IMR-90 (cell line): ENCODE results near the gene BRD3. TPM values are rescaled to one million over a fixed set of nuclear protein-coding genes. Genes with fewer than 3 reads are reported as not detected.

Experiments used
- ATAC-seq: fragments of 200-7000 bp; cut with Tn5 transposase; 2 replicates; pipeline ENCODE4 v1.9.1; 2020; ENCODE audit warnings: low read depth, mild to moderate bottlenecking, moderate library complexity
- BruUV-seq: library from RNA; stranded (reverse); fragments of 400-500 nt; replicated peaks from 2 replicates; lab custom pipeline; 2021; lab: Mats Ljungman, UMichigan
- CTCF ChIA-PET: fragments of 300-600 bp; formaldehyde crosslinking; extraction: SDS; loops from one replicate; lab custom pipeline; 2021; ENCODE audit warnings: antibody characterized with exemption; lab: Yijun Ruan, JAX
- POLR2A ChIA-PET: fragments of 300-600 bp; sonication (Branson Sonifier 250); formaldehyde crosslinking; loops from one replicate; lab custom pipeline; 2022; ENCODE audit warnings: antibody characterized with exemption; ENCODE audit not compliant: unreplicated experiment; lab: Charles Lee
- DNase-seq: peaks from one replicate; pipeline ENCODE4 v3.0.0; 2013
- H2AFZ ChIP-seq: replicated peaks from 2 replicates; pipeline ENCODE3; 2013; ENCODE audit warnings: low read length, mild to moderate bottlenecking; ENCODE audit not compliant: poor library complexity
- H2AK5ac ChIP-seq: 2 replicates; pipeline ENCODE4 v1.6.1; 2013; ENCODE audit warnings: low read depth, low read length, inconsistent platforms
- H2AK9ac ChIP-seq: replicated peaks from 2 replicates; pipeline ENCODE3; 2013; ENCODE audit warnings: mild to moderate bottlenecking, low read depth, low read length, moderate library complexity; ENCODE audit not compliant: poor library complexity
- H2BK120ac ChIP-seq: 2 replicates; pipeline ENCODE4 v1.6.1; 2013; ENCODE audit warnings: low read depth, low read length, inconsistent platforms
- H2BK15ac ChIP-seq: 3 replicates; pipeline ENCODE4 v1.6.1; 2013; ENCODE audit warnings: low read depth, low read length, inconsistent platforms
- H2BK20ac ChIP-seq: 2 replicates; pipeline ENCODE4 v1.6.1; 2013; ENCODE audit warnings: low read depth, mild to moderate bottlenecking, inconsistent platforms, low read length, moderate library complexity
- H2BK5ac ChIP-seq: 2 replicates; pipeline ENCODE4 v1.6.1; 2013; ENCODE audit warnings: mild to moderate bottlenecking, low read depth, low read length, inconsistent platforms; ENCODE audit not compliant: poor library complexity, severe bottlenecking
- H3K14ac ChIP-seq: replicated peaks from 2 replicates; pipeline ENCODE4 v1.6.1; 2013; ENCODE audit warnings: low read depth, low read length, inconsistent platforms
- H3K18ac ChIP-seq: 2 replicates; pipeline ENCODE4 v1.6.1; 2013; ENCODE audit warnings: low read depth, low read length, control low read depth
- H3K23ac ChIP-seq: 2 replicates; pipeline ENCODE4 v1.6.1; 2013; ENCODE audit warnings: low read depth, low read length, inconsistent platforms
- H3K27ac ChIP-seq: 2 replicates; pipeline ENCODE4 v1.5.1; 2013; ENCODE audit warnings: mild to moderate bottlenecking, control low read depth, low read length; ENCODE audit not compliant: insufficient read depth
- H3K27me3 ChIP-seq: 2 replicates; pipeline ENCODE4 v1.6.1; 2013; ENCODE audit warnings: low read length; ENCODE audit not compliant: control insufficient read depth, insufficient read depth
- H3K36me3 ChIP-seq: 2 replicates; pipeline ENCODE4 v1.6.1; 2013; ENCODE audit warnings: low read length, mixed read lengths; ENCODE audit not compliant: control insufficient read depth, insufficient read depth
- H3K4ac ChIP-seq: 2 replicates; pipeline ENCODE4 v1.6.1; 2013; ENCODE audit warnings: low read depth, low read length, inconsistent platforms
- H3K4me1 ChIP-seq: 2 replicates; pipeline ENCODE4 v1.6.1; 2013; ENCODE audit warnings: low read length, mixed read lengths; ENCODE audit not compliant: control insufficient read depth, insufficient read depth
- H3K4me2 ChIP-seq: 2 replicates; pipeline ENCODE4 v1.6.1; 2013; ENCODE audit warnings: low read depth, mild to moderate bottlenecking, control low read depth, low read length, moderate library complexity
- H3K4me3 ChIP-seq: 2 replicates; pipeline ENCODE4 v1.5.1; 2013; ENCODE audit warnings: low read depth, mild to moderate bottlenecking, control low read depth, low read length, moderate library complexity; ENCODE audit not compliant: insufficient read depth
- H3K56ac ChIP-seq: 2 replicates; pipeline ENCODE4 v1.6.1; 2013; ENCODE audit warnings: low read length, inconsistent platforms; ENCODE audit not compliant: insufficient read depth; ENCODE audit errors: extremely low read depth
- H3K79me1 ChIP-seq, 2 experiments: 2 replicates each; pipeline ENCODE4 v1.6.1; 2013; ENCODE audit warnings: low read length in 2 of 2, inconsistent platforms in 1 of 2, low read depth in 1 of 2
- H3K9ac ChIP-seq: 2 replicates; pipeline ENCODE4 v1.6.1; 2013; ENCODE audit warnings: low read depth, low read length, control low read depth
- H3K9me1 ChIP-seq: 2 replicates; pipeline ENCODE4 v1.6.1; 2013; ENCODE audit warnings: low read length, inconsistent platforms; ENCODE audit not compliant: insufficient read depth
- H3K9me3 ChIP-seq: 2 replicates; pipeline ENCODE4 v1.6.1; 2013; ENCODE audit warnings: low read length; ENCODE audit not compliant: control insufficient read depth, insufficient read depth
- H4K20me1 ChIP-seq: 2 replicates; pipeline ENCODE4 v1.6.1; 2013; ENCODE audit warnings: low read length, inconsistent platforms; ENCODE audit not compliant: insufficient read depth
- H4K5ac ChIP-seq: 2 replicates; pipeline ENCODE4 v1.6.1; 2013; ENCODE audit warnings: mild to moderate bottlenecking, low read depth, low read length, control low read depth
- H4K8ac ChIP-seq, 2 experiments: 2 replicates each; pipeline ENCODE4 v1.6.1; 2013; ENCODE audit warnings: low read depth in 2 of 2, low read length in 2 of 2, control low read depth in 1 of 2, inconsistent platforms in 1 of 2
- H4K91ac ChIP-seq: 2 replicates; pipeline ENCODE4 v1.6.1; 2013; ENCODE audit warnings: low read depth, low read length, inconsistent platforms; ENCODE audit not compliant: insufficient read depth
- BHLHE40 ChIP-seq: fragments of 150-350 bp; IDR thresholded peaks from 2 replicates; pipeline ENCODE4 v1.6.1; 2016; ENCODE audit warnings: mild to moderate bottlenecking, low read depth, low read length
- FOS ChIP-seq: fragments of 150-350 bp; IDR thresholded peaks from 2 replicates; pipeline ENCODE4 v1.6.1; 2016; ENCODE audit warnings: low read depth, low read length
- MAFK ChIP-seq: IDR thresholded peaks from 2 replicates; pipeline ENCODE4 v1.6.1; 2012; ENCODE audit warnings: low read depth, low read length, improper control_type of control experiment
- MAZ ChIP-seq: IDR thresholded peaks from 2 replicates; pipeline ENCODE4 v1.6.1; 2012; ENCODE audit warnings: low read depth, mild to moderate bottlenecking, low read length, improper control_type of control experiment, moderate library complexity, borderline replicate concordance
- MXI1 ChIP-seq: IDR thresholded peaks from 2 replicates; pipeline ENCODE4 v1.6.1; 2012; ENCODE audit warnings: low read depth, mild to moderate bottlenecking, low read length, moderate library complexity, borderline replicate concordance
- POLR2A ChIP-seq: IDR thresholded peaks from 2 replicates; pipeline ENCODE4 v1.6.1; 2012; ENCODE audit warnings: mild to moderate bottlenecking, low read depth, low read length
- RAD21 ChIP-seq: IDR thresholded peaks from 2 replicates; pipeline ENCODE4 v1.6.1; 2012; ENCODE audit warnings: low read length, improper control_type of control experiment
- RCOR1 ChIP-seq: IDR thresholded peaks from 2 replicates; pipeline ENCODE4 v1.6.1; 2012; ENCODE audit warnings: mild to moderate bottlenecking, low read length, improper control_type of control experiment; ENCODE audit not compliant: insufficient replicate concordance
- RFX5 ChIP-seq: IDR thresholded peaks from 2 replicates; pipeline ENCODE4 v1.8.0; 2012; ENCODE audit warnings: low read depth, mild to moderate bottlenecking, low read length, moderate library complexity
- SMC3 ChIP-seq: fragments of 150-350 bp; IDR thresholded peaks from 2 replicates; pipeline ENCODE4 v1.6.1; 2016; ENCODE audit warnings: low read depth, mild to moderate bottlenecking, antibody characterized with exemption, low read length, moderate library complexity
- WGBS, 2 experiments: methylation state at CpG; one replicate each; pipeline versions ENCODE4 v1.1.5 to v1.1.7; 2013; ENCODE audit warnings: missing lambda C conversion rate in 2 of 2; ENCODE audit not compliant: insufficient read length in 1 of 2; ENCODE audit errors: extremely low coverage in 2 of 2; 5-methylcytosine and 5-hydroxymethylcytosine counted together
- dilution Hi-C: fragments of 300-500 bp; cut with HindIII; formaldehyde crosslinking; loops from one replicate; pipeline ENCODE4 v1.14.3; 2018; ENCODE audit warnings: low sequenced_read_pairs; ENCODE audit not compliant: unreplicated experiment
- in situ Hi-C: fragments of 300-500 bp; cut with MboI; formaldehyde crosslinking; loops from 3 replicates; pipeline ENCODE4 v1.14.3; 2019; ENCODE audit warnings: low sequenced_read_pairs, inconsistent platforms, mixed read lengths
- intact Hi-C: fragments of 100-400 bp; cut with micrococcal nuclease; formaldehyde crosslinking; loops from 2 replicates; pipeline ENCODE4 v1.10.0; 2022
- polyA plus RNA-seq, 3 experiments: library from polyadenylated mRNA; depleted of rRNA; stranded (reverse); fragments of >200 nt; gene quantifications; 2 replicates each; pipeline ENCODE4 v1.2.3, GENCODE V29; 2012; ENCODE audit warnings: low replicate concordance in 1 of 3
- total RNA-seq: library from RNA; depleted of rRNA; stranded (reverse); fragments of >200 nt; gene quantifications from 2 replicates; pipeline ENCODE4 v1.2.3, GENCODE V29; 2012
- TF ChIP-seq, protein P1 (sequence below): fragments of 150-350 bp; IDR thresholded peaks from 2 replicates; pipeline ENCODE4 v1.6.1; 2016; ENCODE audit warnings: low read depth, mild to moderate bottlenecking, low read length, moderate library complexity, borderline replicate concordance
- TF ChIP-seq, protein P2 (sequence below): fragments of 150-350 bp; IDR thresholded peaks from 2 replicates; pipeline ENCODE4 v1.6.1; 2017; ENCODE audit warnings: mild to moderate bottlenecking, antibody characterized with exemption, low read length, low read depth
- TF ChIP-seq, protein P3 (sequence below): conservative IDR thresholded peaks from 2 replicates; pipeline ENCODE4 v1.5.1; 2012; ENCODE audit warnings: mild to moderate bottlenecking, low read depth, low read length, improper control_type of control experiment

The BRD3 gene
- total and polyA plus RNA-seq, 2 of the 4 experiments (the other 2 are of a cell fraction) = 2.2 to 7.1 TPM

DNA sequence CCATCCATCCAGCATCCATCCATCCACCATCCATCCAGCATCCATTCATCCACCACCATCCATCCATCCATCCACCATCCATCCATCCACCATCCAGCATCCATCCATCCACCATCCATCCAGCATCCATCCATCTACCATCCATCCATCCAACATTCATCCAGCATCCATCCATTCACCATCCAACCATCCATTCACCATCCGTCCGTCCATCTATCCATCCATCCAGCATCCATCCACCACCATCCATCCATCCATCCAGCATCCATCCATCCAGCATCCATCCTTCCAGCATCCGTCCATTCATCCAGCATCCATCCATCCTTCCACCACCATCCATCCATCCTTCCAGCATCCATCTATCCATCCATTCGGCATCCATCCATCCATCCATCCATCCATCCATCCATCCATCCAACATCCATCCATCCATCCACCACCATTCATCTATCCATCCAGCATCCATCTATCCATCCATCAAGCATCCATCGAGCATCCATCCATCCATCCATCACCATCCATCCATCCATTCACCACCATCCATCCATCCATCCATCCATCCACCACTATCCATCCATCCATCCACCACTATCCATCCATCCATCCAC, 35.7 kb upstream of the BRD3 start:
- in situ Hi-C loops (no loop called here), intact Hi-C loops (no loop called here), dilution Hi-C loops (no loop called here)
- no peak overlapping the region for H4K5ac ChIP-seq
- H2BK20ac ChIP-seq = no peak overlapping the region
- peaks cover 3% of the 10 kb centered on the region; the same call in 1 of the 2 replicates for H3K9me3 ChIP-seq
- no peak overlapping the region for H2BK120ac ChIP-seq
- H3K56ac ChIP-seq = no peak overlapping the region
- no peaks in the 10 kb centered on the region for H3K79me1 ChIP-seq
- CTCF ChIA-PET = no interaction called here
- H4K20me1 ChIP-seq = no peaks in the 10 kb centered on the region
- H3K36me3 ChIP-seq = no peaks in the 10 kb centered on the region
- BruUV-seq = no TSS peak
- peak overlapping the region; percentile 62 for H2BK5ac ChIP-seq
- DNase-seq (no peak), ATAC-seq (no peak)
- peaks cover 10% of the 10 kb centered on the region for H3K27me3 ChIP-seq
- no peak overlapping the region for H2AK5ac ChIP-seq
- H3K4me3 ChIP-seq = no peak overlapping the region
- H3K4me2 ChIP-seq = no peak overlapping the region
- H2AK9ac ChIP-seq = no peak overlapping the region
- no peaks in the 10 kb centered on the region for H3K9me1 ChIP-seq
- H3K18ac ChIP-seq = no peak overlapping the region
- no peak overlapping the region for H2BK15ac ChIP-seq
- H3K4me1 ChIP-seq = no peaks in the 10 kb centered on the region
- no peak overlapping the region for H3K23ac ChIP-seq
- H4K91ac ChIP-seq = no peak overlapping the region
- H2AFZ ChIP-seq = no peak overlapping the region
- H3K9ac ChIP-seq = no peak overlapping the region
- H4K8ac ChIP-seq = no peak overlapping the region
- POLR2A ChIA-PET = no interaction called here
- WGBS, 2 experiments = 67 to 100% methylated on average over 2 to 5 of the region's 5 CpGs
- TF ChIP-seq, protein P1, sequence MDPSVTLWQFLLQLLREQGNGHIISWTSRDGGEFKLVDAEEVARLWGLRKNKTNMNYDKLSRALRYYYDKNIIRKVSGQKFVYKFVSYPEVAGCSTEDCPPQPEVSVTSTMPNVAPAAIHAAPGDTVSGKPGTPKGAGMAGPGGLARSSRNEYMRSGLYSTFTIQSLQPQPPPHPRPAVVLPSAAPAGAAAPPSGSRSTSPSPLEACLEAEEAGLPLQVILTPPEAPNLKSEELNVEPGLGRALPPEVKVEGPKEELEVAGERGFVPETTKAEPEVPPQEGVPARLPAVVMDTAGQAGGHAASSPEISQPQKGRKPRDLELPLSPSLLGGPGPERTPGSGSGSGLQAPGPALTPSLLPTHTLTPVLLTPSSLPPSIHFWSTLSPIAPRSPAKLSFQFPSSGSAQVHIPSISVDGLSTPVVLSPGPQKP = no peak
- TF ChIP-seq, protein P2, sequence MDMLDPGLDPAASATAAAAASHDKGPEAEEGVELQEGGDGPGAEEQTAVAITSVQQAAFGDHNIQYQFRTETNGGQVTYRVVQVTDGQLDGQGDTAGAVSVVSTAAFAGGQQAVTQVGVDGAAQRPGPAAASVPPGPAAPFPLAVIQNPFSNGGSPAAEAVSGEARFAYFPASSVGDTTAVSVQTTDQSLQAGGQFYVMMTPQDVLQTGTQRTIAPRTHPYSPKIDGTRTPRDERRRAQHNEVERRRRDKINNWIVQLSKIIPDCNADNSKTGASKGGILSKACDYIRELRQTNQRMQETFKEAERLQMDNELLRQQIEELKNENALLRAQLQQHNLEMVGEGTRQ = no peak
- TF ChIP-seq MAFK (no peak), MAZ (no peak), POLR2A (no peak), RCOR1 (no peak), BHLHE40 (no peak), MXI1 (no peak), SMC3 (no peak), RAD21 (no peak), FOS (no peak), RFX5 (no peak)
- TF ChIP-seq, protein P3, sequence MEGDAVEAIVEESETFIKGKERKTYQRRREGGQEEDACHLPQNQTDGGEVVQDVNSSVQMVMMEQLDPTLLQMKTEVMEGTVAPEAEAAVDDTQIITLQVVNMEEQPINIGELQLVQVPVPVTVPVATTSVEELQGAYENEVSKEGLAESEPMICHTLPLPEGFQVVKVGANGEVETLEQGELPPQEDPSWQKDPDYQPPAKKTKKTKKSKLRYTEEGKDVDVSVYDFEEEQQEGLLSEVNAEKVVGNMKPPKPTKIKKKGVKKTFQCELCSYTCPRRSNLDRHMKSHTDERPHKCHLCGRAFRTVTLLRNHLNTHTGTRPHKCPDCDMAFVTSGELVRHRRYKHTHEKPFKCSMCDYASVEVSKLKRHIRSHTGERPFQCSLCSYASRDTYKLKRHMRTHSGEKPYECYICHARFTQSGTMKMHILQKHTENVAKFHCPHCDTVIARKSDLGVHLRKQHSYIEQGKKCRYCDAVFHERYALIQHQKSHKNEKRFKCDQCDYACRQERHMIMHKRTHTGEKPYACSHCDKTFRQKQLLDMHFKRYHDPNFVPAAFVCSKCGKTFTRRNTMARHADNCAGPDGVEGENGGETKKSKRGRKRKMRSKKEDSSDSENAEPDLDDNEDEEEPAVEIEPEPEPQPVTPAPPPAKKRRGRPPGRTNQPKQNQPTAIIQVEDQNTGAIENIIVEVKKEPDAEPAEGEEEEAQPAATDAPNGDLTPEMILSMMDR = no peak
- H3K4ac ChIP-seq = no peak overlapping the region
- H3K14ac ChIP-seq = no peak overlapping the region
- no peak overlapping the region for H3K27ac ChIP-seq
